Mononuclear cell (primary cell): ENCODE measurements around the gene PKD1L1. TPM values are rescaled to one million over a fixed set of nuclear protein-coding genes. Genes with fewer than 3 reads are reported as not detected.
A peak's percentile ranks its signal among the peaks of the same experiment; 100 is the strongest.
"Not testable (repeated sequence)": the region's sequence is repeated elsewhere in the genome, so short reads cannot be mapped to it uniquely, and the experiment has no call there.

Source experiments
- H3K27me3 ChIP-seq: 2 replicates; pipeline ENCODE4 v1.6.0; 2011; ENCODE audit warnings: low read length, control low read depth; ENCODE audit not compliant: insufficient read depth
- H3K4me1 ChIP-seq: 2 replicates; pipeline ENCODE4 v1.5.1; 2011; ENCODE audit warnings: mild to moderate bottlenecking, low read length, control low read depth; ENCODE audit not compliant: insufficient read depth
- H3K4me3 ChIP-seq: 2 replicates; pipeline ENCODE4 v1.5.1; 2011; ENCODE audit warnings: mild to moderate bottlenecking, low read length, moderate library complexity
- H3K9me3 ChIP-seq: 2 replicates; pipeline ENCODE4 v1.5.1; 2011; ENCODE audit warnings: low read depth, mild to moderate bottlenecking, control low read depth, low read length
- total RNA-seq: library from RNA; depleted of rRNA; stranded (reverse); fragments of >200 nt; gene quantifications from one replicate; pipeline ENCODE4 v1.2.3, GENCODE V29; 2012

The PKD1L1 gene
- under 0.01 TPM for total RNA-seq

GRCh38 chr7:47948141-47948790 is at the start of gene PKD1L1:
Gene PKD1L1, minus strand, starts transcription at chr7:47948466. Its CDS starts 26 bp downstream, at chr7:47948440.
- no peaks in the 10 kb centered on the region for H3K4me1 ChIP-seq
- H3K9me3 ChIP-seq: no peaks in the 10 kb centered on the region
- H3K4me3 ChIP-seq: no peak within 1 kb of the TSS
- H3K27me3 ChIP-seq: no peaks in the 10 kb centered on the region

GRCh38 chr7:47992446-47992845 is 44.2 kb upstream of the PKD1L1 start:
- peaks cover 13% of the 10 kb centered on the region for H3K4me1 ChIP-seq
- no peaks in the 10 kb centered on the region for H3K9me3 ChIP-seq
- H3K27me3 ChIP-seq: no peaks in the 10 kb centered on the region
- peak overlapping the region; percentile 50 for H3K4me3 ChIP-seq

GRCh38 chr7:47991741-47992311 is 43.6 kb upstream of the PKD1L1 start:
- Histone ChIP-seq H3K4me1 (peaks cover 13% of the 10 kb centered on the region), H3K9me3 (no peaks in the 10 kb centered on the region), H3K4me3 (peak overlapping the region; percentile 50), H3K27me3 (no peaks in the 10 kb centered on the region)

GRCh38 chr7:47991270-47991669 is 43.0 kb upstream of the PKD1L1 start:
- H3K9me3 ChIP-seq: no peaks in the 10 kb centered on the region
- H3K4me1 ChIP-seq: peaks cover 13% of the 10 kb centered on the region
- no peaks in the 10 kb centered on the region for H3K27me3 ChIP-seq
- no peak overlapping the region for H3K4me3 ChIP-seq

GRCh38 chr7:47990592-47990991 is 42.3 kb upstream of the PKD1L1 start:
- Histone ChIP-seq H3K4me3 (no peak overlapping the region), H3K9me3 (no peaks in the 10 kb centered on the region), H3K4me1 (peaks cover 13% of the 10 kb centered on the region), H3K27me3 (no peaks in the 10 kb centered on the region)

- H3K27me3 ChIP-seq, H3K9me3 ChIP-seq, H3K4me3 ChIP-seq: not testable (repeated sequence)
- peaks cover 13% of the 10 kb centered on the region for H3K4me1 ChIP-seq
These were observed 41.5 kb upstream of the PKD1L1 start for GRCh38 chr7:47989607-47990400.

- Histone ChIP-seq H3K9me3 (no peaks in the 10 kb centered on the region), H3K4me3 (no peak overlapping the region), H3K27me3 (no peaks in the 10 kb centered on the region), H3K4me1 (peaks cover 13% of the 10 kb centered on the region)
These were observed 40.5 kb upstream of the PKD1L1 start for GRCh38 chr7:47988496-47989386.

GRCh38 chr7:47982610-47983009 is 34.3 kb upstream of the PKD1L1 start:
- Histone ChIP-seq H3K27me3 (no peaks in the 10 kb centered on the region), H3K9me3 (no peaks in the 10 kb centered on the region), H3K4me3 (no peak overlapping the region), H3K4me1 (peaks cover 14% of the 10 kb centered on the region)

GRCh38 chr7:47980648-47981047 is 32.4 kb upstream of the PKD1L1 start:
- peaks cover 14% of the 10 kb centered on the region for H3K4me1 ChIP-seq
- not testable (repeated sequence) for H3K9me3 ChIP-seq, H3K4me3 ChIP-seq, H3K27me3 ChIP-seq

- Histone ChIP-seq H3K27me3 (no peaks in the 10 kb centered on the region), H3K4me3 (peak overlapping the region; percentile 65), H3K9me3 (no peaks in the 10 kb centered on the region), H3K4me1 (peaks cover 14% of the 10 kb centered on the region)
These were observed 31.5 kb upstream of the PKD1L1 start for GRCh38 chr7:47979832-47980181.

- peak within 1 kb of the TSS; percentile 65 for H3K4me3 ChIP-seq
- no peaks in the 10 kb centered on the region for H3K9me3 ChIP-seq
- peaks cover 14% of the 10 kb centered on the region for H3K4me1 ChIP-seq
- no peaks in the 10 kb centered on the region for H3K27me3 ChIP-seq
These were observed 31.0 kb upstream of the PKD1L1 start, which contains the start of gene HUS1 for GRCh38 chr7:47979145-47979831. Gene HUS1, minus strand, starts transcription at chr7:47979615. Its CDS starts 96 bp downstream, at chr7:47979519.

- Histone ChIP-seq H3K27me3 (no peaks in the 10 kb centered on the region), H3K4me3 (peak overlapping the region; percentile 65), H3K9me3 (no peaks in the 10 kb centered on the region)
These were observed 30.5 kb upstream of the PKD1L1 start for GRCh38 chr7:47978790-47979144.

GRCh38 chr7:47973739-47974138 is 25.5 kb upstream of the PKD1L1 start:
- no peaks in the 10 kb centered on the region for H3K27me3 ChIP-seq
- H3K4me3 ChIP-seq: no peak overlapping the region
- H3K4me1 ChIP-seq: peaks cover 26% of the 10 kb centered on the region
- no peaks in the 10 kb centered on the region for H3K9me3 ChIP-seq

More at GRCh38 chr7:47978790-47979144, 30.5 kb upstream of the PKD1L1 start:
- peaks cover 14% of the 10 kb centered on the region for H3K4me1 ChIP-seq

GRCh38 chr7:47970761-47971160 is 22.5 kb upstream of the PKD1L1 start:
- Histone ChIP-seq H3K4me1 (peaks cover 19% of the 10 kb centered on the region), H3K9me3 (no peaks in the 10 kb centered on the region)

More at GRCh38 chr7:47970761-47971160, 22.5 kb upstream of the PKD1L1 start:
- H3K4me3 ChIP-seq: no peak overlapping the region
- no peaks in the 10 kb centered on the region for H3K27me3 ChIP-seq
